Panc1 (cell line): ENCODE measurements around the gene TTC27. TPM values are rescaled to one million over a fixed set of nuclear protein-coding genes. Genes with fewer than 3 reads are reported as not detected.
"Not testable (repeated sequence)": the region's sequence is repeated elsewhere in the genome, so short reads cannot be mapped to it uniquely, and the experiment has no call there.

Source experiments
- ATAC-seq: fragments of 200-7000 bp; cut with Tn5 transposase; 2 replicates; pipeline ENCODE4 v1.9.1; 2020; ENCODE audit warnings: mild to moderate bottlenecking, moderate library complexity
- BruUV-seq: library from RNA; stranded (reverse); fragments of 400-500 nt; replicated peaks from 2 replicates; lab custom pipeline; 2021; lab: Mats Ljungman, UMichigan
- CTCF ChIA-PET: fragments of 300-600 bp; sonication (Branson Sonifier 250); formaldehyde crosslinking; loops from one replicate; lab custom pipeline; 2022; ENCODE audit warnings: antibody characterized with exemption; lab: Charles Lee
- POLR2A ChIA-PET: fragments of 300-600 bp; sonication (Branson Sonifier 250); formaldehyde crosslinking; loops from one replicate; lab custom pipeline; 2022; ENCODE audit warnings: antibody characterized with exemption; lab: Charles Lee
- DNase-seq: peaks from one replicate; pipeline ENCODE4 v3.0.0-alpha.2; 2010; ENCODE audit warnings: low read depth, low spot score
- H3K27ac ChIP-seq: 2 replicates; pipeline ENCODE4 v1.5.1; 2011; ENCODE audit warnings: mild to moderate bottlenecking, low read length, inconsistent platforms
- H3K27me3 ChIP-seq: fragments of 200-500 bp; sonication (Bioruptor generic); 2 replicates; pipeline ENCODE4 v1.6.0; 2014; ENCODE audit warnings: low read length, inconsistent platforms; ENCODE audit not compliant: control insufficient read depth, insufficient read depth
- H3K36me3 ChIP-seq: fragments of 200-500 bp; sonication (Bioruptor generic); 2 replicates; pipeline ENCODE4 v1.5.1; 2014; ENCODE audit warnings: inconsistent platforms, mild to moderate bottlenecking, low read length, moderate library complexity; ENCODE audit not compliant: control insufficient read depth, insufficient read depth
- H3K4me1 ChIP-seq: 2 replicates; pipeline ENCODE4 v1.5.1; 2011; ENCODE audit warnings: inconsistent platforms, mild to moderate bottlenecking, low read length, moderate library complexity; ENCODE audit not compliant: control insufficient read depth, insufficient read depth
- H3K4me3 ChIP-seq, 2 experiments: 2 replicates each; pipeline ENCODE4 v1.5.1; 2011 to 2012; ENCODE audit warnings: low read depth in 2 of 2, low read length in 2 of 2, mild to moderate bottlenecking in 2 of 2, inconsistent platforms in 1 of 2, moderate library complexity in 1 of 2
- H3K9me3 ChIP-seq: fragments of 200-500 bp; sonication (Bioruptor generic); 2 replicates; pipeline ENCODE4 v1.5.1; 2014; ENCODE audit warnings: low read depth, mild to moderate bottlenecking, inconsistent platforms, low read length, moderate library complexity; ENCODE audit not compliant: control insufficient read depth, insufficient read depth
- POLR2AphosphoS5 ChIP-seq: IDR thresholded peaks from 2 replicates; pipeline ENCODE4 v1.6.1; 2012; ENCODE audit warnings: mild to moderate bottlenecking, low read depth, low read length, moderate library complexity
- SIN3A ChIP-seq: IDR thresholded peaks from 2 replicates; pipeline ENCODE4 v1.6.1; 2012; ENCODE audit warnings: low read depth, mild to moderate bottlenecking, low read length, moderate library complexity, borderline replicate concordance; ENCODE audit not compliant: insufficient read depth
- TCF7L2 ChIP-seq: IDR thresholded peaks from 2 replicates; pipeline ENCODE4 v1.6.1; 2011; ENCODE audit warnings: mild to moderate bottlenecking, low read depth, low read length, inconsistent platforms
- in situ Hi-C: cut with HindIII; loops from 2 replicates; pipeline ENCODE4 v1.10.0; 2016; ENCODE audit warnings: low sequenced_read_pairs, low pct_unique_long_range_greater_than_20kb
- intact Hi-C: fragments of 100-400 bp; cut with micrococcal nuclease; formaldehyde crosslinking; loops from one replicate; pipeline ENCODE4 v1.10.0; 2022; ENCODE audit not compliant: unreplicated experiment
- microRNA-seq: library from miRNA; unstranded; fragments of <30 nt; microRNA quantifications from one replicate; pipeline ENCODE4 v1.1.0, GENCODE V29; 2020; ENCODE audit not compliant: unreplicated experiment
- total RNA-seq: library from RNA; stranded (reverse); gene quantifications from one replicate; pipeline ENCODE4 v1.2.1, GENCODE V29; 2021; ENCODE audit not compliant: unreplicated experiment
- TF ChIP-seq, protein P1 (sequence below): fragments of 450-650 bp; IDR thresholded peaks from 2 replicates; pipeline ENCODE4 v1.5.1; 2017; ENCODE audit warnings: mild to moderate bottlenecking
- TF ChIP-seq, protein P2 (sequence below), 2 experiments: IDR thresholded peaks; 2 replicates each; pipeline ENCODE4 v1.6.1; 2011 to 2012; ENCODE audit warnings: low read depth in 2 of 2, control low read depth in 1 of 2, low read length in 1 of 2, mild to moderate bottlenecking in 1 of 2, moderate library complexity in 1 of 2; ENCODE audit not compliant: insufficient read depth in 1 of 2

TTC27 gene
- total RNA-seq, 1 experiment from 2014 or later: 24.7 TPM

DNA sequence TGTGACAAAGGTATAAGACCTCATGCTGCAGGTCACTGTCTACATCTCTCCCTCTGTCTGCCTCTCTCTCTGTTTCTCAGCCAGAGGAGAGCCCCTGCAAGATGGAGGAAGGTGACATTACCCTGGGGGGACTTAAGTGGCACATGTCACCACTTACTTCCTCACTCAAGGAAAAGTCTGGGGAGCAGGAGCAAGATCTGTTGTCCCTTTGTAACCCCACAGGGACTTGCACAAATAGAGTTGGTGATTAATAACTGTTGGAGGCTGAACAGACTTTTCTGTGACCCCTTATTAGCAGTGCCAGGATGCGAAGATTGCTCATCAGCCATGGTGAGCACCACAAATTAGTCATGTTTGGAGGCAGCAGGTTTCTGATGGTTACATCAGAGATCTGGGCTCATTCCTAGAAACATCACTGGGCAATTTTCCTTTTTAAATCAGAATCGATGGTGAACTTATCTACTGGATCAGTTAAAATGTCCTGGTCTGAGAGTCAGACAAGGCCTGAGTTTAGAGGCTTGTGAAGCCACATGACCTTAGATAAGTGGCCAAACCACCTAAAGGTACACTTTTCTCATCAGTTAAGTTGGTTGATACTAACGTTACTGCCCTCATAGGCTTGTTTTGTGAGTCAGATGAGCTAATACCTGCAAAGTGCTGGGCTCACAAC, 237.7 kb downstream of the TTC27 start:
- H3K27me3 ChIP-seq: no peaks in the 10 kb centered on the region
- intact Hi-C loops (no loop called here), in situ Hi-C loops (no loop called here)
- ATAC-seq (no peak), DNase-seq (peak; percentile 77)
- POLR2A ChIA-PET: no interaction called here
- H3K36me3 ChIP-seq: no peaks in the 10 kb centered on the region
- TF ChIP-seq, protein P1, sequence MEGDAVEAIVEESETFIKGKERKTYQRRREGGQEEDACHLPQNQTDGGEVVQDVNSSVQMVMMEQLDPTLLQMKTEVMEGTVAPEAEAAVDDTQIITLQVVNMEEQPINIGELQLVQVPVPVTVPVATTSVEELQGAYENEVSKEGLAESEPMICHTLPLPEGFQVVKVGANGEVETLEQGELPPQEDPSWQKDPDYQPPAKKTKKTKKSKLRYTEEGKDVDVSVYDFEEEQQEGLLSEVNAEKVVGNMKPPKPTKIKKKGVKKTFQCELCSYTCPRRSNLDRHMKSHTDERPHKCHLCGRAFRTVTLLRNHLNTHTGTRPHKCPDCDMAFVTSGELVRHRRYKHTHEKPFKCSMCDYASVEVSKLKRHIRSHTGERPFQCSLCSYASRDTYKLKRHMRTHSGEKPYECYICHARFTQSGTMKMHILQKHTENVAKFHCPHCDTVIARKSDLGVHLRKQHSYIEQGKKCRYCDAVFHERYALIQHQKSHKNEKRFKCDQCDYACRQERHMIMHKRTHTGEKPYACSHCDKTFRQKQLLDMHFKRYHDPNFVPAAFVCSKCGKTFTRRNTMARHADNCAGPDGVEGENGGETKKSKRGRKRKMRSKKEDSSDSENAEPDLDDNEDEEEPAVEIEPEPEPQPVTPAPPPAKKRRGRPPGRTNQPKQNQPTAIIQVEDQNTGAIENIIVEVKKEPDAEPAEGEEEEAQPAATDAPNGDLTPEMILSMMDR: no peak
- TF ChIP-seq, protein P2, sequence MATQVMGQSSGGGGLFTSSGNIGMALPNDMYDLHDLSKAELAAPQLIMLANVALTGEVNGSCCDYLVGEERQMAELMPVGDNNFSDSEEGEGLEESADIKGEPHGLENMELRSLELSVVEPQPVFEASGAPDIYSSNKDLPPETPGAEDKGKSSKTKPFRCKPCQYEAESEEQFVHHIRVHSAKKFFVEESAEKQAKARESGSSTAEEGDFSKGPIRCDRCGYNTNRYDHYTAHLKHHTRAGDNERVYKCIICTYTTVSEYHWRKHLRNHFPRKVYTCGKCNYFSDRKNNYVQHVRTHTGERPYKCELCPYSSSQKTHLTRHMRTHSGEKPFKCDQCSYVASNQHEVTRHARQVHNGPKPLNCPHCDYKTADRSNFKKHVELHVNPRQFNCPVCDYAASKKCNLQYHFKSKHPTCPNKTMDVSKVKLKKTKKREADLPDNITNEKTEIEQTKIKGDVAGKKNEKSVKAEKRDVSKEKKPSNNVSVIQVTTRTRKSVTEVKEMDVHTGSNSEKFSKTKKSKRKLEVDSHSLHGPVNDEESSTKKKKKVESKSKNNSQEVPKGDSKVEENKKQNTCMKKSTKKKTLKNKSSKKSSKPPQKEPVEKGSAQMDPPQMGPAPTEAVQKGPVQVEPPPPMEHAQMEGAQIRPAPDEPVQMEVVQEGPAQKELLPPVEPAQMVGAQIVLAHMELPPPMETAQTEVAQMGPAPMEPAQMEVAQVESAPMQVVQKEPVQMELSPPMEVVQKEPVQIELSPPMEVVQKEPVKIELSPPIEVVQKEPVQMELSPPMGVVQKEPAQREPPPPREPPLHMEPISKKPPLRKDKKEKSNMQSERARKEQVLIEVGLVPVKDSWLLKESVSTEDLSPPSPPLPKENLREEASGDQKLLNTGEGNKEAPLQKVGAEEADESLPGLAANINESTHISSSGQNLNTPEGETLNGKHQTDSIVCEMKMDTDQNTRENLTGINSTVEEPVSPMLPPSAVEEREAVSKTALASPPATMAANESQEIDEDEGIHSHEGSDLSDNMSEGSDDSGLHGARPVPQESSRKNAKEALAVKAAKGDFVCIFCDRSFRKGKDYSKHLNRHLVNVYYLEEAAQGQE (IDR thresholded peaks at IDR 0.05; ENCODE audit: insufficient read depth in 1 of 2, low read depth in 2 of 2, low read length in 1 of 2): no peak
- no peak for TF ChIP-seq SIN3A
- TF ChIP-seq TCF7L2: no peak
- TF ChIP-seq POLR2AphosphoS5: no peak
- H3K4me3 ChIP-seq: no peak overlapping the region
- H3K4me1 ChIP-seq: no peaks in the 10 kb centered on the region
- H3K27ac ChIP-seq: no peak overlapping the region
- no peaks in the 10 kb centered on the region for H3K9me3 ChIP-seq
- BruUV-seq: no TSS peak
- CTCF ChIA-PET: no interaction called here

DNA sequence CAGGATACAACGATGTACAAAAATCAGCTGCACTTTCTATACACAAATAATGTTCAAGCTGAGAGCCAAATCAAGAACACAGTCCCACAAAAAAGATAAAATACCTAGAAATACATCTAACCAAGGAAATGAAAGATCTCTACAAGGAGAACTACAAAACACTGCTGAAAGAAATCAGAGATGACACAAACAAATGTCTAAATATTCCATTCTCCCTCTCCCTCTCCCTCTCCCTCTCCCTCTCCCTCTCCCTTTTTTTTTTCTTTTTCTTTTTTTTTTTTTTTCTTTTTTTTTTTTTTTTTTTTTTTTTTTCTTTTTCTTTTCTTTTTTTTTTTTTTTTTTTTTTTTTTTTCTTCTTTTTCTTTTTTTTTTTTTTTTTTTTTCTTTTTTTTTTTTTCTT, 238.6 kb downstream of the TTC27 start:
- H3K27ac ChIP-seq, H3K27me3 ChIP-seq, POLR2A ChIA-PET, CTCF ChIA-PET, DNase-seq, intact Hi-C loops, ATAC-seq, BruUV-seq, in situ Hi-C loops, H3K4me1 ChIP-seq, H3K36me3 ChIP-seq, H3K9me3 ChIP-seq, H3K4me3 ChIP-seq: not testable (repeated sequence)

Small RNA genes lying within 50 kb of the gene (microRNA-seq; reads per million reads assigned to microRNA genes)
- gene MIR4765: not detected
